ENCODE measurements around the gene SLC38A5. TPM values are rescaled to one million over a fixed set of nuclear protein-coding genes. Genes with fewer than 3 reads are reported as not detected.

The SLC38A5 gene
- polyA plus RNA-seq, 1 of the 3 experiments (the other 2 are of a cell fraction): 0.33 TPM

DNA sequence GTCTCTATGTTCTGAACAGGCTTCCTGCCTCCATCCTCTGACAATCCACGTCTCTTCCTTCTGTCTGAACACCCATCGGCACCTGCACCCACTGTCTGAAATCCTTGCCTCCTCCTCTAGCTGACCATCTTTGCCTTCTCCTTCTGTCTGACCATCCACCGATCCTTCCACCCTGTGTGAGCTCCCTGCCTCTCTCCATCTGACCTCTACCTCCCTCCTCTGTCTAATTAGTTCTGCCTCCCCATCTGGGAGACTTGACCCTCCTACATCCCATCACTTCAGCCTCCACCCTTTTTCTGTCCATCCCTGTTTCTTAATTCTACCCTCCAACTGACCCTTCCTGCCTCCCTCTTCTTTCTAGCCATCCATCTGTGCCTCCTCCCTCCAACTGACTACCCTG lies 10.0 kb downstream of the SLC38A5 start (continued):
- TF ChIP-seq FOXJ3 (CRISPR knock-in tag; IDR thresholded peaks at IDR 0.05) (no peak), NRF1 (IDR thresholded peaks at IDR 0.05; ENCODE audit: low read depth, low read length) (no peak)
- TF ChIP-seq, protein P1, sequence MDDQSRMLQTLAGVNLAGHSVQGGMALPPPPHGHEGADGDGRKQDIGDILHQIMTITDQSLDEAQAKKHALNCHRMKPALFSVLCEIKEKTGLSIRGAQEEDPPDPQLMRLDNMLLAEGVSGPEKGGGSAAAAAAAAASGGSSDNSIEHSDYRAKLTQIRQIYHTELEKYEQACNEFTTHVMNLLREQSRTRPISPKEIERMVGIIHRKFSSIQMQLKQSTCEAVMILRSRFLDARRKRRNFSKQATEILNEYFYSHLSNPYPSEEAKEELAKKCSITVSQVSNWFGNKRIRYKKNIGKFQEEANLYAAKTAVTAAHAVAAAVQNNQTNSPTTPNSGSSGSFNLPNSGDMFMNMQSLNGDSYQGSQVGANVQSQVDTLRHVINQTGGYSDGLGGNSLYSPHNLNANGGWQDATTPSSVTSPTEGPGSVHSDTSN (IDR thresholded peaks at IDR 0.05): no peak

DNA sequence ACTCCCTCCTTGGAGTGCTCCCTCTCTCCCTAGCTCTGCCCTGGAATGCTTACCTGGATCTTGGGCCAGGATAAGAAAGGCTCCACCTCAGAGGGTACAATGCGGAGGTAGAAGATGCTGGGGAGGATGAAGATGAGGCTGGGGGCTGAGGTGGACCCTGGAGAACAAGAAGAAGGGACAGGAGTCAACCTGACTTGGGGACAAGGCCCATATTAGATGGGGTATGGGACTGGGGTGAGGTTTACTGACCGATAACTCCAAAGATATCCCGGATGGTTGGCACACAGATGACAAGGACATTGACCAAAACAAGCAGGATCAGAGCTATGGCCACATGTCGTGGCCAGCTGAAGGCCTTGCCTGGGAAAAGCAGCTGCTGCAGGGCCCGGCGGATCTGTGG lies 10.6 kb downstream of the SLC38A5 start:
- no peak overlapping the region for H3K4me2 ChIP-seq
- TF ChIP-seq, protein P2, sequence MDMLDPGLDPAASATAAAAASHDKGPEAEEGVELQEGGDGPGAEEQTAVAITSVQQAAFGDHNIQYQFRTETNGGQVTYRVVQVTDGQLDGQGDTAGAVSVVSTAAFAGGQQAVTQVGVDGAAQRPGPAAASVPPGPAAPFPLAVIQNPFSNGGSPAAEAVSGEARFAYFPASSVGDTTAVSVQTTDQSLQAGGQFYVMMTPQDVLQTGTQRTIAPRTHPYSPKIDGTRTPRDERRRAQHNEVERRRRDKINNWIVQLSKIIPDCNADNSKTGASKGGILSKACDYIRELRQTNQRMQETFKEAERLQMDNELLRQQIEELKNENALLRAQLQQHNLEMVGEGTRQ (IDR thresholded peaks at IDR 0.05; ENCODE audit: borderline replicate concordance, low read depth, low read length): no peak
- TF ChIP-seq TAF1 (IDR thresholded peaks at IDR 0.05; ENCODE audit: borderline replicate concordance, low read depth, low read length): no peak
- no peak for TF ChIP-seq GABPA (IDR thresholded peaks at IDR 0.05; ENCODE audit: low read depth)
- TF ChIP-seq, protein P3, sequence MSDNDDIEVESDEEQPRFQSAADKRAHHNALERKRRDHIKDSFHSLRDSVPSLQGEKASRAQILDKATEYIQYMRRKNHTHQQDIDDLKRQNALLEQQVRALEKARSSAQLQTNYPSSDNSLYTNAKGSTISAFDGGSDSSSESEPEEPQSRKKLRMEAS (IDR thresholded peaks at IDR 0.05; ENCODE audit: low read depth): no peak
- TF ChIP-seq GATA2 (CRISPR knock-in tag; IDR thresholded peaks at IDR 0.05): no peak
- TF ChIP-seq, protein P4, sequence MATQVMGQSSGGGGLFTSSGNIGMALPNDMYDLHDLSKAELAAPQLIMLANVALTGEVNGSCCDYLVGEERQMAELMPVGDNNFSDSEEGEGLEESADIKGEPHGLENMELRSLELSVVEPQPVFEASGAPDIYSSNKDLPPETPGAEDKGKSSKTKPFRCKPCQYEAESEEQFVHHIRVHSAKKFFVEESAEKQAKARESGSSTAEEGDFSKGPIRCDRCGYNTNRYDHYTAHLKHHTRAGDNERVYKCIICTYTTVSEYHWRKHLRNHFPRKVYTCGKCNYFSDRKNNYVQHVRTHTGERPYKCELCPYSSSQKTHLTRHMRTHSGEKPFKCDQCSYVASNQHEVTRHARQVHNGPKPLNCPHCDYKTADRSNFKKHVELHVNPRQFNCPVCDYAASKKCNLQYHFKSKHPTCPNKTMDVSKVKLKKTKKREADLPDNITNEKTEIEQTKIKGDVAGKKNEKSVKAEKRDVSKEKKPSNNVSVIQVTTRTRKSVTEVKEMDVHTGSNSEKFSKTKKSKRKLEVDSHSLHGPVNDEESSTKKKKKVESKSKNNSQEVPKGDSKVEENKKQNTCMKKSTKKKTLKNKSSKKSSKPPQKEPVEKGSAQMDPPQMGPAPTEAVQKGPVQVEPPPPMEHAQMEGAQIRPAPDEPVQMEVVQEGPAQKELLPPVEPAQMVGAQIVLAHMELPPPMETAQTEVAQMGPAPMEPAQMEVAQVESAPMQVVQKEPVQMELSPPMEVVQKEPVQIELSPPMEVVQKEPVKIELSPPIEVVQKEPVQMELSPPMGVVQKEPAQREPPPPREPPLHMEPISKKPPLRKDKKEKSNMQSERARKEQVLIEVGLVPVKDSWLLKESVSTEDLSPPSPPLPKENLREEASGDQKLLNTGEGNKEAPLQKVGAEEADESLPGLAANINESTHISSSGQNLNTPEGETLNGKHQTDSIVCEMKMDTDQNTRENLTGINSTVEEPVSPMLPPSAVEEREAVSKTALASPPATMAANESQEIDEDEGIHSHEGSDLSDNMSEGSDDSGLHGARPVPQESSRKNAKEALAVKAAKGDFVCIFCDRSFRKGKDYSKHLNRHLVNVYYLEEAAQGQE (IDR thresholded peaks at IDR 0.05; ENCODE audit: low read depth, low read length): no peak
- TF ChIP-seq, protein P5, sequence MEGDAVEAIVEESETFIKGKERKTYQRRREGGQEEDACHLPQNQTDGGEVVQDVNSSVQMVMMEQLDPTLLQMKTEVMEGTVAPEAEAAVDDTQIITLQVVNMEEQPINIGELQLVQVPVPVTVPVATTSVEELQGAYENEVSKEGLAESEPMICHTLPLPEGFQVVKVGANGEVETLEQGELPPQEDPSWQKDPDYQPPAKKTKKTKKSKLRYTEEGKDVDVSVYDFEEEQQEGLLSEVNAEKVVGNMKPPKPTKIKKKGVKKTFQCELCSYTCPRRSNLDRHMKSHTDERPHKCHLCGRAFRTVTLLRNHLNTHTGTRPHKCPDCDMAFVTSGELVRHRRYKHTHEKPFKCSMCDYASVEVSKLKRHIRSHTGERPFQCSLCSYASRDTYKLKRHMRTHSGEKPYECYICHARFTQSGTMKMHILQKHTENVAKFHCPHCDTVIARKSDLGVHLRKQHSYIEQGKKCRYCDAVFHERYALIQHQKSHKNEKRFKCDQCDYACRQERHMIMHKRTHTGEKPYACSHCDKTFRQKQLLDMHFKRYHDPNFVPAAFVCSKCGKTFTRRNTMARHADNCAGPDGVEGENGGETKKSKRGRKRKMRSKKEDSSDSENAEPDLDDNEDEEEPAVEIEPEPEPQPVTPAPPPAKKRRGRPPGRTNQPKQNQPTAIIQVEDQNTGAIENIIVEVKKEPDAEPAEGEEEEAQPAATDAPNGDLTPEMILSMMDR (IDR thresholded peaks at IDR 0.05): no peak
- H4K20me1 ChIP-seq (ENCODE audit: insufficient read depth): no peaks in the 10 kb centered on the region
- H3K27ac ChIP-seq (ENCODE audit: low read depth in 2 of 2, low read length in 1 of 2): no peak overlapping the region
- H3F3A ChIP-seq (replicated peaks; ENCODE audit: insufficient read depth): no peaks in the 10 kb centered on the region
- H2AFZ ChIP-seq (ENCODE audit: low read depth): no peak overlapping the region
- no peaks in the 10 kb centered on the region for H3K9me2 ChIP-seq
- no peaks in the 10 kb centered on the region for H3K36me3 ChIP-seq (replicated peaks in 1 of 2; ENCODE audit: control insufficient read depth in 1 of 2, insufficient read depth in 2 of 2, low read length in 1 of 2)
- no peak overlapping the region for H3K4me3 ChIP-seq (ENCODE audit: low read depth in 2 of 2, low read length in 1 of 2)
- H3K27me3 ChIP-seq (ENCODE audit: insufficient read depth): no peaks in the 10 kb centered on the region; the same call in 1 of the 2 replicates
- H3K79me2 ChIP-seq (ENCODE audit: insufficient read depth): no peaks in the 10 kb centered on the region
- ChIA-PET CTCF (interaction anchor here (0.9 kb wide), 1 partner anchor 15 kb away, joined by 3 read pairs; no protein-coding TSS in a partner anchor), POLR2A (no interaction called here)
- DNase-seq: no peak
- no peaks in the 10 kb centered on the region for H3K9me3 ChIP-seq
- 38% methylated on average over 5 of the region's 6 CpGs for WGBS (ENCODE audit: low lambda C conversion rate)
- no peak overlapping the region for H3K9ac ChIP-seq
- no peaks in the 10 kb centered on the region for H3K4me1 ChIP-seq (ENCODE audit: control insufficient read depth in 1 of 2, insufficient read depth in 2 of 2, low read depth in 1 of 2, low read length in 1 of 2)

All from SK-N-SH (cell line).